ENCODE results near the gene LAMA2. TPM values are rescaled to one million over a fixed set of nuclear protein-coding genes. Genes with fewer than 3 reads are reported as not detected.

LAMA2 gene
- 0.31 to 1.2 TPM (median 0.41 TPM) in 5 replicates for total RNA-seq (2022; extraction: Qiagen RNA extraction; ENCODE audit: low read depth)

GRCh38 chr6:128882991-128883611, at the start of gene LAMA2:
TSS of gene LAMA2 (plus strand) at chr6:128883138. CDS start at chr6:128883246, 108 bp downstream.

